Glutamatergic neuron (in vitro differentiated cells): Measurements from ENCODE around the gene SPINK14. TPM values are rescaled to one million over a fixed set of nuclear protein-coding genes. Genes with fewer than 3 reads are reported as not detected.

Source experiments
- DNase-seq: peaks from one replicate; pipeline ENCODE4 v3.0.0; 2022
- H3K27ac Mint-ChIP-seq: one replicate; pipeline ENCODE4 v1.8.0; 2020; ENCODE audit warnings: mild to moderate bottlenecking, mixed read lengths, inconsistent platforms; ENCODE audit not compliant: unreplicated experiment
- H3K27me3 Mint-ChIP-seq: one replicate; pipeline ENCODE4 v1.8.0; 2020; ENCODE audit warnings: mild to moderate bottlenecking, moderate library complexity, mixed read lengths, inconsistent platforms; ENCODE audit not compliant: unreplicated experiment
- H3K36me3 Mint-ChIP-seq: one replicate; pipeline ENCODE4 v1.8.0; 2020; ENCODE audit warnings: mild to moderate bottlenecking, mixed read lengths, inconsistent platforms; ENCODE audit not compliant: unreplicated experiment
- H3K4me1 Mint-ChIP-seq: one replicate; pipeline ENCODE4 v1.8.0; 2020; ENCODE audit warnings: mild to moderate bottlenecking, low read depth, mixed read lengths, inconsistent platforms; ENCODE audit not compliant: unreplicated experiment
- H3K4me3 Mint-ChIP-seq: one replicate; pipeline ENCODE4 v1.8.0; 2020; ENCODE audit warnings: mild to moderate bottlenecking, mixed read lengths, inconsistent platforms; ENCODE audit not compliant: unreplicated experiment
- H3K9me3 Mint-ChIP-seq: one replicate; pipeline ENCODE4 v1.8.0; 2020; ENCODE audit warnings: mild to moderate bottlenecking, moderate library complexity, mixed read lengths, inconsistent platforms; ENCODE audit not compliant: unreplicated experiment
- CTCF ChIP-seq: fragments of 200-600 bp; sonication (generic); IDR thresholded peaks from one replicate; pipeline ENCODE4 v1.5.0; 2021; ENCODE audit not compliant: partially characterized antibody, unreplicated experiment
- total RNA-seq: library from RNA; stranded (reverse); fragmentation: NEBNext Ultra II Directional; extraction: Animal tissue kit (Norgen Biotek cat#: 25700); gene quantifications from one replicate; pipeline ENCODE4 v1.2.1, GENCODE V29; 2021; ENCODE audit not compliant: unreplicated experiment

SPINK14 gene
- total RNA-seq, 1 donor from 2014 or later = not detected

DNA sequence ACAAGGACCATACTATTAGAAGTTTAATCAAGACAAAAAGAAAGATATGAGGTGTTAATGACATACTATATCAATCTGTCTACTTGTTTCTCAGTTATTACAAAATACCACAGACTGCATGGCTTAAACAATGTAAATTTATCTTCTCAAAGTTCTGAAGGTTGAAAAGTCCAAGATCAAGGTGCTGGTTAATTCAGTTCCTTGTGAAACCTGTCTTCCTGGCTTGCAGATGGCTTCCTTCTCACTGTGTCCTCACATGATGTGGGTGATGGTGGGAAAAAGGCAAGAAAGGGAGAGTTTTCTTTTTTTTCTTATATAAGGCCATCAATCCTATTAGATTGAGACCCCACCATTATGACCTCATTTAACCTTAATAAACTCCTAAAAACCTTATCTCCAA is 15.6 kb upstream of the SPINK14 start:
- no peak for DNase-seq
- Mint-ChIP-seq H3K4me3 (no peak overlapping the region), H3K27me3 (peaks cover 2% of the 10 kb centered on the region), H3K9me3 (no peaks in the 10 kb centered on the region), H3K4me1 (no peaks in the 10 kb centered on the region), H3K27ac (no peak overlapping the region), H3K36me3 (no peaks in the 10 kb centered on the region)
- TF ChIP-seq CTCF = no peak

DNA sequence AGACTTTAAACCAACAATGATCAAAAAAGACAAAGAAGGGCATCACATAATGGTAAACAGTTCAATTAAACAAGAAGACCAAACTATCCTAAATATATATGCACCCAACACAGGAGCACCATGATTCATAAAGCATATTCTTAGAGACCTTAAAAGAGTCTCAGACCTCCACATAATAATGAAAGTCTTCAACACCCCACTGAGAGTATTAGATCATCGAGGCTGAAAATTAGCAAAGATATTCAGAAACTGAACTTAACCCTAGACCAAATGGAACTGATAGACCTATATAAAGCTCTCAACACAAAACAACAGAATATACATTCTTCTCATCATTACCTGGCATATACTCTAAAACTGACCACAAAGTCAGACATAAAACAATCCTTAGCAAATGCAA is 11.7 kb upstream of the SPINK14 start:
- Mint-ChIP-seq H3K27ac (no peak overlapping the region), H3K36me3 (no peaks in the 10 kb centered on the region), H3K4me1 (no peaks in the 10 kb centered on the region), H3K4me3 (no peak overlapping the region), H3K27me3 (peaks cover 2% of the 10 kb centered on the region), H3K9me3 (no peaks in the 10 kb centered on the region)
- no peak for DNase-seq
- TF ChIP-seq CTCF = no peak

- no peaks in the 10 kb centered on the region for H3K36me3 Mint-ChIP-seq
- H3K9me3 Mint-ChIP-seq = no peaks in the 10 kb centered on the region
- H3K4me3 Mint-ChIP-seq = no peak overlapping the region
- TF ChIP-seq CTCF = no peak
- no peaks in the 10 kb centered on the region for H3K27me3 Mint-ChIP-seq
- H3K27ac Mint-ChIP-seq = no peak overlapping the region
- no peak for DNase-seq
- H3K4me1 Mint-ChIP-seq = no peaks in the 10 kb centered on the region
These were observed 6.3 kb upstream of the SPINK14 start for GRCh38 chr5:148162038-148162437.

- no peaks in the 10 kb centered on the region for H3K4me1 Mint-ChIP-seq
- TF ChIP-seq CTCF = no peak
- H3K27me3 Mint-ChIP-seq = no peaks in the 10 kb centered on the region
- no peak for DNase-seq
- no peak overlapping the region for H3K4me3 Mint-ChIP-seq
- no peaks in the 10 kb centered on the region for H3K36me3 Mint-ChIP-seq
- no peaks in the 10 kb centered on the region for H3K9me3 Mint-ChIP-seq
- no peak overlapping the region for H3K27ac Mint-ChIP-seq
These were observed 5.0 kb upstream of the SPINK14 start for GRCh38 chr5:148163345-148163744.

GRCh38 chr5:148166550-148167283 is 1.6 kb upstream of the SPINK14 start:
- Mint-ChIP-seq H3K27me3 (no peaks in the 10 kb centered on the region), H3K9me3 (no peaks in the 10 kb centered on the region), H3K4me3 (no peak overlapping the region), H3K4me1 (no peaks in the 10 kb centered on the region), H3K36me3 (no peaks in the 10 kb centered on the region), H3K27ac (no peak overlapping the region)
- no peak for DNase-seq
- TF ChIP-seq CTCF = no peak
